Measurements from ENCODE around the gene CSAD.

CSAD gene

GRCh38 chr12:53200107-53200457, 19.4 kb upstream of the CSAD start:
- DNase-seq (ENCODE audit: low read depth in 3 of 3, low spot score in 1 of 3) = no peak

- no peak for DNase-seq (ENCODE audit: low read depth in 3 of 3, low spot score in 1 of 3)
Measured at GRCh38 chr12:53199700-53200099, 19.0 kb upstream of the CSAD start.

DNA sequence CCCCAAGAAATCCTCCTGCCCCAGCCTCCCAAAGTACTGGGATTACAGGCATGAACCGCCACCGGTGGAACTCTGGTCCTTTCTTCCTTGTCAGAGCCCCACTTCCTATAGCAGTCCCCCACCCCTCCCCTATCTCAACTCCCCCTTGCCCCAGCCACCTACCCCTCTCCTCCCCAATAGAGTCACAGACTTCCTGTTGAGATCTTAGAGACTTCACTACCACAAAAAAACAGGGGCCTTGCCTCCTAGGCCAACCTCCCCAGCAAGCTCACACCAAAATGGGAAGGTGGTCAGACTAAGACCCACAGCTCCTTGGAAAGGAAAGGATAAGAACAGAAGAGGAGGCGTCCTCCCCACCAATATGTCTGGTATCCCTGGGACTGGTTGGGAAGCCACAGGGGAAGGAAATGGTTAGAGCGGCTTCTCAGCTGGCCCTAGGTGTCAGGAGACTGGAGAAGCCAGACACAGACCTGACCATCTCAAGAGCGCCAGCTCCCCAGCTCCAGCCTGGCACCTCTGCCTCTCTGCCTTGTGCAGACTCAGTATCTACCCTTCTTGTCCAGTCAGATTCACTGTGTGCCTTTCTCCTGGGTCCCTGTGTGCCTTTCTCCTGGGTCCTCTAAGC, 17.9 kb upstream of the CSAD start:
- no peak for DNase-seq (ENCODE audit: low read depth in 3 of 3, low spot score in 1 of 3)

DNA sequence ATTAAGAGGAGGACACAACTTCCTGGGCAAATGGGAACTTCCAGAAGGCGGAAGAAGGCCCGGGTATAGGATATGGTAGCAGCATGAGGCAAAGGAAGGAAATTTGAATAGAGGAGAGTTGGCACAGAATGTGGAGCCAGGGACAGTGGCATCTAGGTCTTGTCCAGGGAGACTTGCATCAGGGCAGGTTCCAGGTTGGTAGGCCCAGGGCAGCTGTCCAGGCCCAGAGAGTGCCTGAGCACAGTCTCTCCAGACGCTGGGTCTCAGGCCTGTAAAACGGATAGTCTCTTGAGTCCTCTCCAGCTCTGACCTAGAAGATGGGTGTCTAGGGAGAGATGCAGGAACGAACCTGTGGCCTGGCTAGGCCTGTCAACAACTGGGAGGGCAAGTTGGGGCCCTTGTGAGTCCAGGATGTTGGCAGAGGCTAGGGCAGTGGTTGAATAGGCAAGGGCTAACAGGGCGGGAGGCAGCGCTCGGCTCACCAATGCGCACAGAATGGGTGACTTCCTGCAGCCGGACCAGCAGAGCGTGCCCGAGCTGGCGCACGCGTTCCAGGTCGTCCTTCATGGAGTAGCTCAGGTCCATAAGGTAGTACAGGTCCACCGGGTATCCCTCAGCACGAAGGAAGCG, 16.4 kb upstream of the CSAD start:
- no peak for DNase-seq (ENCODE audit: low read depth in 3 of 3, low spot score in 1 of 3)

GRCh38 chr12:53196486-53196885, 15.8 kb upstream of the CSAD start:
- no peak for DNase-seq (ENCODE audit: low read depth in 3 of 3, low spot score in 1 of 3)

GRCh38 chr12:53195516-53196420, 15.0 kb upstream of the CSAD start:
- DNase-seq (ENCODE audit: low read depth in 3 of 3, low spot score in 1 of 3) = no peak

GRCh38 chr12:53194973-53195372, 14.2 kb upstream of the CSAD start:
- DNase-seq (ENCODE audit: low read depth in 3 of 3, low spot score in 1 of 3) = no peak

DNA sequence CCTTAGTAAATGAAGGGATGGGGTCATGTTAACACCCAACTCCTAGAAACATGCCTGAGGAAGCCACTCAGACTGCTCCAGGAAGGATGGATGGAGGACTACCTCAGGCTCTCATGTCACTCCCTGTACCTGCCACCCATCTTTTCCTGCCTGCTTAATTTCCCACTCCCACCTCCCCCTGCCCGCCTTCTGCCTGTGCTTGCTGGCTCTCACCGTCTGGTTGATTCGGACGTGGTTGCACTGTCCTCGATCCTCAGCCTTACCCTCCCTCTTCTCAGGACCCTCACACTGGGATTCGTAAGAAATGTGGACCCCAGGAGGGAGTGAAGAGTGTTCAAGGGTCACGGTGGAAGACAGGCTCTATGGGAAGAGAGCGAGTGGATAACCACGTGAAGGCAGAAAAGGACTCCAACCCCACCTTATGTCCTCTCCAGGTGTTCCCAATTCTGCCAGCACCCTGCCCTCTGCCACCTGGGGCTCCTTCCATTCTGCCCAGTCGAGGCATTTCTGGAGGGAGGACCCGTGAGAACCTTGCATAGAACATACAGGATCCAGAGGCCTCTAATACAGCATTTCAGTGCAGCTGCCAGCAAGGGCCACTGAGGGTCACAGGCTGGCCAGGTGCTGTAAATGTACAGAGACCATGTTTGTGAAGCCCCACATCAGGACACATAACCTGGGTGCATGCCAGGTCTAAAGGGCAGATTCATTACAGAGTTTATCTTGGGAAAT, 13.4 kb upstream of the CSAD start:
- no peak for DNase-seq (ENCODE audit: low read depth in 3 of 3, low spot score in 1 of 3)

GRCh38 chr12:53193040-53193439, 12.3 kb upstream of the CSAD start:
- no peak for DNase-seq (ENCODE audit: low read depth in 3 of 3, low spot score in 1 of 3)

GRCh38 chr12:53192531-53193021, 11.9 kb upstream of the CSAD start:
- DNase-seq (ENCODE audit: low read depth in 3 of 3, low spot score in 1 of 3) = no peak

GRCh38 chr12:53191885-53192530, 11.3 kb upstream of the CSAD start:
- DNase-seq (ENCODE audit: low read depth in 3 of 3, low spot score in 1 of 3) = no peak

GRCh38 chr12:53191096-53191884, 10.6 kb upstream of the CSAD start:
- no peak for DNase-seq (ENCODE audit: low read depth in 3 of 3, low spot score in 1 of 3)

GRCh38 chr12:53190108-53190729, 9.5 kb upstream of the CSAD start:
- peak in 1 of 3 donors; percentile 36 for DNase-seq (ENCODE audit: low read depth in 3 of 3, low spot score in 1 of 3)

DNA sequence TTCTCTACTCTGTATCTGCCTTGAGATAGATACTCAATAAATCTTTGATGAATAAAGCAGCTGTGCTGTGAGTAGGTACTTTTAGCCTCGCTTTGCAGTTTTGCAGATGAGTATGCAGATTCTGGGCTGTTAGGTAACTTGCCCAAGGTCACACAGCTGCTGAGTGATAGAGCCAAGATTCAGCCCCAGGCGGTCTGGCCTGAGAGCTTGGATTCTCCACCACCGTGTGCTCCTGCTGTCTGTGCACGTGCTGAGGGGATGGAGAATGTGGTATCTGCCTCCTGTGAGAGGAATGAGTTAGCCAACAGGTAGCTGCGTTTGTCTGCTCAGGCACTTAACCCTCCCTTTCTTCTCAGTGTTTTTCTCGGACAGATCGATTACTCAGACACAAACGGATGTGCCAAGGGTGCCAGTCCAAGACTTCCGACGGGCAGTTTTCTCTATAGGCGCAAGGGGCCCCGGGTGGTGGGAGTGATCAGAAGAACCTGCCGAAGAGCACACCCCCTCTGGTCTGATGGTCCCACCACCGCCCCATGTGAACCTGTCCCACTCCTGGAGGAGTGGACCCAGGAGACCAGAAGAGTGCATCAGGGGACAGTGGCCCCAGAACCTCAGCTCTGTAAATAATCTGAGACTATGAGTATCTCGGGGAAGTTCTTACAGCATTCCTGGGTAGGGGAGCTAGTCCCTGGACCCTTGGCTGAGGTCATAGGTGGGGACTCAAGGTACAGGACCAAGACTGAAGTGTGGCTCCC, 6.6 kb upstream of the CSAD start:
- DNase-seq (ENCODE audit: low read depth in 3 of 3, low spot score in 1 of 3) = no peak

DNA sequence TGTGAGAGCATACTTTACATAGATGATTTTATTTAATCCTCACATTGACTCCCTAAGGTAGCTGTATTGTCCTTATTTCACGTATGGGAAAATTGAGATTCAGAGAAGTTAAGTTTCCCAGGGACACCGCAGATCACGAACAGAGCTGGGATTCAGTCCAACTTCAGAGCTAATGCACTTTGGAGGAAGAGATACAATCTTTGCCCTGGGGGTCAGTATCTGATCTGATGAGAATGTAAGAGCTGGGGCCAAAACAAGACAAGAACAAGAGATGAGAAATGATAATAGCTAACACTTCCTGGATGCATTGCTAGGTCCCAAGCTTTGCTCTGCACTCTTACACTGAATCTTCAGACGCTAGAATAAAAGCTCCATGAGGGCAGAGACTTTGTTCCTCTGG, 6.0 kb upstream of the CSAD start:
- DNase-seq (ENCODE audit: low read depth in 3 of 3, low spot score in 1 of 3) = no peak

DNA sequence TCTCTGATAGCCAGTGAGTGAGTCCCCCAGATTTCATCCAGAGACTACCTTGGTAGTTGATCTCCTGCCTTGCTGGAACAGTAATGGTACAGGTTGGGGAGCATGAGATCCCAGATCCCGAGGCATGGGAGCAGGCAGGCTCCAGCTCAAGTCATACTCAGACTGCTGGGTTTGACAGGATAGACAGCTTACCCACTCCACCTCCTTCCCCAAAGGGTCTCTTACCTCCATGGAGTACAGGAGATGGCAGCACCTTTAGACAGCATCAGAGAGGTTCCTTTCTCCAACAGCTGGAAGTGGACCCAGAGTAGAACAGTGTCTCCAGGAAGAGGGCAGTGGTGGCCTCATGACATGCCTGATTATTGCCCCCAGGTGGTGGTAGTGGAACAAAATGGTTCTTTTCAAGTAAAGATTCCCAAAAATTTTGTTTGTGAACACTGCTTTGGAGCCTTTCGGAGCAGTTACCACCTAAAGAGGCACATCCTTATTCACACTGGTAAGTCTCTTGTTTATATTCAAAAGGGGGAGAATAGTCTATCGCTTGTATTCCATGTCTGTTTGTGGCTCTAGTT, 4.9 kb upstream of the CSAD start:
- DNase-seq (ENCODE audit: low read depth in 3 of 3, low spot score in 1 of 3) = no peak

DNA sequence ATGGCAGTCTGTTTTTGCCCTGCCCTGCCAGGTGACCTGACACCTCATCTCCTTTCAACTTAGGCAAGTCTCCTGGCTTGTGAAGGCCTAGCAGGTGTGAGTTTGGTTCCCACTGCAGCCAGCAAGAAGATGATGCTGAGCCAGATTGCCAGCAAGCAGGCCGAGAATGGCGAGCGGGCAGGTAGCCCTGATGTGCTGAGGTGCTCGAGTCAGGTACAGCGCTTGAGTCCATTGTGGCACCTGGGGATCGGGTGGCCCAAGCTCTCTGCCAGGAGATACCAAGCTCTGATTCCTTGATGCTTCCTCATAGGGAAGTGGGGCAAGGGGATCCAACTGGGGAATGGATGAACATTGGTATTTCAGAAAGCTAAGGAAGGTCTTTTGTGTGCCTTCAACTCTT, 4.1 kb upstream of the CSAD start:
- DNase-seq (ENCODE audit: low read depth in 3 of 3, low spot score in 1 of 3) = no peak

DNA sequence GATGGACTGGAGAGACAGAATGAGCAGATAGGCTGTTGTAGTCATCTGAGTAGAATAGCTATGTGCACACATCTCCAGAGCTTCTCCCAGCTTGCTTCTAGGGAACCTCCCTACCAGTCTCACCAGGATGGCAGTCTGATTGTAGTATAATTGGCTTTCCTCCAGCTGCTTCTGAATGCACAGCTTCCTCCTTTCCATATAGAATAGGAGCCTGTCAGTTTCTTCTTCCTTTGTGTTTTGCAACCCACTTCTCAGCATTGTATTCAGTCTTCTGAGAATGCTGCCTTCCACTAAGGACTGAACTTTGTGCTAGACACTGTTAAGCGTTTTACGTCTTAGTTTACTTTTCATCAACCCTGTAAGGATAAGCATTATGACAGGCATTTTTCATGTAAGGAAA, 2.2 kb upstream of the CSAD start:
- DNase-seq (ENCODE audit: low read depth in 3 of 3, low spot score in 1 of 3) = no peak

GRCh38 chr12:53181935-53182334, 1.2 kb upstream of the CSAD start:
- no peak for DNase-seq (ENCODE audit: low read depth in 3 of 3, low spot score in 1 of 3)

Measured in stimulated activated CD4-positive, alpha-beta T cell treated with anti-CD3 and anti-CD28 coated beads, TNF-alpha, amount 100 ng/mL, for 1 hour (primary cell).